ENCODE measurements around the gene DDX39B. TPM values are rescaled to one million over a fixed set of nuclear protein-coding genes. Genes with fewer than 3 reads are reported as not detected.
"Not testable (repeated sequence)": the region's sequence is repeated elsewhere in the genome, so short reads cannot be mapped to it uniquely, and the experiment has no call there.

DDX39B gene
- total and polyA plus RNA-seq, 7 experiments from 2014 or later: 106 to 761 (median 506) TPM

DNA sequence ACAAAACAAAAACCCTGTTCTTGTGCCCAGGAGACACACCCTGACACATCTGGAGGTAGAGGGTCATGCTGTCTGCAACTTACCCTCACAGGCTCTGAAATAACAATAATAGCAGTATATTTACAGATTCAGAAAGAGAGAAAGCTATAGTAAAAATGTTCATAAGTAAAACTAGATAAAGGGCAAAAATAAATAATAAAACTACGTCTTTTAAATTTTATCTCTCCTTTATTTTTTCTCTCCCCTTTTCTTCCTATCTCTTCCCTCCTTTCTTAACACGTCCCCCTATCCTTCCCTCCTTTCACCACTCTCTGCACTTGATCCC is 48.3 kb downstream of the DDX39B start:
- ChIA-PET POLR2A (interaction anchor here (0.7 to 7.8 kb wide), 4 partner anchors 9 to 87 kb away, joined by 3 to 77 read pairs (median 20); partner anchors contain the start of genes DDX39B and LTB), CTCF (interaction anchor here (0.5 to 4.2 kb wide), 8 partner anchors 10 to 369 kb away, joined by 3 to 35 read pairs (median 6); partner anchors contain the start of genes DDX39B, LTB, NCR3 and NEU1)
- not testable (repeated sequence) for DNase-seq; H3K27me3 Mint-ChIP-seq; H3K9me3 Mint-ChIP-seq; H3K27me3 ChIP-seq (ENCODE audit: control insufficient read depth in 2 of 2, insufficient read depth in 2 of 2, low read length in 2 of 2); ATAC-seq; H3K9me3 ChIP-seq (ENCODE audit: control insufficient read depth in 2 of 3, low read length in 3 of 3); H3K36me3 ChIP-seq (ENCODE audit: control insufficient read depth in 2 of 3, insufficient read depth in 3 of 3, low read length in 3 of 3)
- Mint-ChIP-seq H3K4me3 (peak overlapping the region; percentile 78 to 93 (median 88)), H3K27ac (peak overlapping the region; percentile 36 to 98 (median 87)), H3K4me1 (peaks cover 37 to 55% (median 45%) of the 10 kb centered on the region in 7 donors), H3K36me3 (peaks cover 0 to 16% (median 0%) of the 10 kb centered on the region in 5 donors)
- Histone ChIP-seq H3K4me3 (ENCODE audit: low read length) (peak overlapping the region; percentile 87), H3K27ac (ENCODE audit: low read depth, low read length) (peak overlapping the region; percentile 81), H3K4me1 (ENCODE audit: control insufficient read depth in 2 of 2, insufficient read depth in 2 of 2, low read length in 2 of 2) (peaks cover 17 to 24% of the 10 kb centered on the region in 2 donors)
- intact Hi-C loops (cut with micrococcal nuclease): loop anchor here (1.0 to 10.0 kb wide), 8 partner anchors 87 to 701 kb away; partner anchors contain the start of genes CSNK2B (in 1 of the 2), GPSM3 (in 1 of the 2), LY6G5B (in 1 of the 2) and MICA (in 1 of the 2)

DNA sequence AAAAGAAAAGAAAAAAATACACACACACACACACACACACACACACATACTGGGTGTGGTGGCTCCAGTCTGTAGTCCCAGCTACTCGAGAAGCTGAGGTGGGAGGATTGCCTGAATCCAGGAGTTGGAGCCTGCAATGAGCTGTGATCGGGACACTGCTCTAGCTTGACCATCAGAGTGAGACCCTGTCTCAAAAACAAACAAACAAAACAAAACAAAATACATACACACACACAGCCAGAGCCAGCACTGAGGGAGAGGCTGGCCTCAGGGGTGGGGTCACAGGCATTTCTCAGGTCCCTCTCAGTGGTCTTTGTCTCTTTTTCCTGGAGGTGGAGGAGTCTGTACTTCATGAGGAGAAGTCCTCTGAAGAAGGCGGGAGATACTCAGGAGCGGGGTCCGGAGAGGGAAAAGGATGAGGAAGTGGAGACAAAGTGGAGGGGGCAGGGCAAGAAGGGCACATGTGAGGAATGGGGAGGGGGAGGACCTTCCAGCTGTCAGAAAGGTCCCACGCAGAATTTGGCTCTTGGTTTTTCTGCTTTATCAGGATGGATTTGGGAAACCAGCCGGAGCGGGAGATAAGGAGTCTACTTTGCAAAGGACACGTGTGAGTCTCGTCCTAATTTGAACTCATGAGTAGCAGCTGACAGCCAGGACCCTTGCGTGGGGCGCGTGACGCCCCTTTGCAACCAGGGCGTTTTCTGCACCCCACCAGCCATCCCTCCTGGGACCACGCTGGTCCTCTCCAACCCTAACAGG is 51.5 kb downstream of the DDX39B start:
- Histone ChIP-seq H3K9me3 (ENCODE audit: control insufficient read depth in 2 of 3, low read length in 3 of 3) (no peaks in the 10 kb centered on the region), H3K4me3 (ENCODE audit: low read length) (no peak overlapping the region), H3K27ac (ENCODE audit: low read depth, low read length) (no peak overlapping the region), H3K4me1 (ENCODE audit: control insufficient read depth in 2 of 2, insufficient read depth in 2 of 2, low read length in 2 of 2) (peaks cover 5 to 9% of the 10 kb centered on the region in 2 donors), H3K27me3 (ENCODE audit: control insufficient read depth in 2 of 2, insufficient read depth in 2 of 2, low read length in 2 of 2) (no peaks in the 10 kb centered on the region), H3K36me3 (ENCODE audit: control insufficient read depth in 2 of 3, insufficient read depth in 3 of 3, low read length in 3 of 3) (peaks cover 0 to 8% (median 0%) of the 10 kb centered on the region in 3 experiments)
- H3K4me1 Mint-ChIP-seq: peaks cover 16 to 35% (median 19%) of the 10 kb centered on the region in 7 donors
- H3K9me3 Mint-ChIP-seq: no peaks in the 10 kb centered on the region
- POLR2A ChIA-PET: interaction anchor here (0.6 to 1.3 kb wide), 2 partner anchors 51 to 107 kb away, joined by 3 to 5 read pairs; no protein-coding TSS in a partner anchor
- ATAC-seq (no peak), DNase-seq (no peak)
- peaks cover 0 to 14% (median 0%) of the 10 kb centered on the region in 5 donors for H3K36me3 Mint-ChIP-seq
- intact Hi-C loops (cut with micrococcal nuclease): loop anchor here (5.0 to 10.0 kb wide), 5 partner anchors 177 to 705 kb away; partner anchors contain the start of genes CSNK2B (in 1 of the 2), GPSM3 (in 1 of the 2), LY6G5B (in 1 of the 2) and NEU1 (in 1 of the 2)
- peak overlapping the region in 4 of 9 donors; percentile 21 to 64 (median 48) for H3K27ac Mint-ChIP-seq
- peak overlapping the region in 2 of 10 donors; percentile 30 to 47 for H3K4me3 Mint-ChIP-seq
- H3K27me3 Mint-ChIP-seq: no peaks in the 10 kb centered on the region
- CTCF ChIA-PET: interaction anchor here (1.4 kb wide), 1 partner anchor 93 kb away, joined by 7 read pairs; no protein-coding TSS in a partner anchor

DNA sequence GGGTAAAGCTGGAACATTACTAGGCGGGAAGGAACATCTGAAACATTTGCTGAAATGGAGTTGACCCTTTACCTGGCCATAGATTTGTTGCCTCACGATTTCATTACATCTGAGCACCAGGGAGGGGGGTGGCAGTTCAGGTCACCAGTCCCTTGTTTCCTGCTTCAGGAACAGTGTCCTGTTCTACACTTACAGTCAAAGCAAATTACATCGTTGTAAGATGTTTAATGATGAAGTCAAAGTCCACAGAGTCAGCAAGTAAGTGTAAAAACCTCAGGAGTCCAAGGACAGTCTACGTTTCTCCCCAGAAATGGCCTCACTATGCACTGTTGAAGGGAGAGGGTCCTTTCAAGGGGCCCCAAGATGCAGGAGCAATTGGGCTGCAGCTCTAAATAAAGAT is 52.7 kb downstream of the DDX39B start:
- ChIA-PET CTCF (interaction anchor here (1.4 kb wide), 1 partner anchor 94 kb away, joined by 7 read pairs; no protein-coding TSS in a partner anchor), POLR2A (interaction anchor here (0.6 to 1.3 kb wide), 3 partner anchors 15 to 67 kb away, joined by 3 read pairs; no protein-coding TSS in a partner anchor)
- H3K4me3 Mint-ChIP-seq: no peak overlapping the region
- Histone ChIP-seq H3K9me3 (ENCODE audit: control insufficient read depth in 2 of 3, low read length in 3 of 3) (no peaks in the 10 kb centered on the region), H3K27ac (ENCODE audit: low read depth, low read length) (no peak overlapping the region), H3K36me3 (ENCODE audit: control insufficient read depth in 2 of 3, insufficient read depth in 3 of 3, low read length in 3 of 3) (peaks cover 0 to 4% (median 0%) of the 10 kb centered on the region in 3 experiments), H3K27me3 (ENCODE audit: control insufficient read depth in 2 of 2, insufficient read depth in 2 of 2, low read length in 2 of 2) (no peaks in the 10 kb centered on the region), H3K4me3 (ENCODE audit: low read length) (no peak overlapping the region), H3K4me1 (ENCODE audit: control insufficient read depth in 2 of 2, insufficient read depth in 2 of 2, low read length in 2 of 2) (peaks cover 4 to 9% of the 10 kb centered on the region in 2 donors)
- peaks cover 15 to 32% (median 16%) of the 10 kb centered on the region in 7 donors for H3K4me1 Mint-ChIP-seq
- H3K27ac Mint-ChIP-seq: no peak overlapping the region
- H3K27me3 Mint-ChIP-seq: no peaks in the 10 kb centered on the region
- H3K36me3 Mint-ChIP-seq: peaks cover 0 to 10% (median 0%) of the 10 kb centered on the region in 5 donors
- intact Hi-C loops (cut with micrococcal nuclease): no loop called here
- ATAC-seq (no peak), DNase-seq (no peak)
- no peaks in the 10 kb centered on the region for H3K9me3 Mint-ChIP-seq

GRCh38 chr6:31487674-31488073 is 54.1 kb downstream of the DDX39B start:
- intact Hi-C loops (cut with micrococcal nuclease); H3K36me3 Mint-ChIP-seq; H3K4me3 ChIP-seq (ENCODE audit: low read length); H3K4me1 ChIP-seq (ENCODE audit: control insufficient read depth in 2 of 2, insufficient read depth in 2 of 2, low read length in 2 of 2); H3K27me3 ChIP-seq (ENCODE audit: control insufficient read depth in 2 of 2, insufficient read depth in 2 of 2, low read length in 2 of 2); DNase-seq; H3K4me3 Mint-ChIP-seq; CTCF ChIA-PET; H3K36me3 ChIP-seq (ENCODE audit: control insufficient read depth in 2 of 3, insufficient read depth in 3 of 3, low read length in 3 of 3); H3K9me3 ChIP-seq (ENCODE audit: control insufficient read depth in 2 of 3, low read length in 3 of 3); H3K27ac Mint-ChIP-seq; H3K9me3 Mint-ChIP-seq; H3K27me3 Mint-ChIP-seq; H3K27ac ChIP-seq (ENCODE audit: low read depth, low read length); ATAC-seq: not testable (repeated sequence)
- POLR2A ChIA-PET: interaction anchor here (2.0 kb wide), 1 partner anchor 54 kb away, joined by 5 read pairs; the partner anchor contains the start of gene DDX39B
- H3K4me1 Mint-ChIP-seq: peaks cover 6 to 23% (median 8%) of the 10 kb centered on the region in 7 donors

GRCh38 chr6:31486065-31486837 is 55.6 kb downstream of the DDX39B start:
- intact Hi-C loops (cut with micrococcal nuclease): not testable (repeated sequence)

DNA sequence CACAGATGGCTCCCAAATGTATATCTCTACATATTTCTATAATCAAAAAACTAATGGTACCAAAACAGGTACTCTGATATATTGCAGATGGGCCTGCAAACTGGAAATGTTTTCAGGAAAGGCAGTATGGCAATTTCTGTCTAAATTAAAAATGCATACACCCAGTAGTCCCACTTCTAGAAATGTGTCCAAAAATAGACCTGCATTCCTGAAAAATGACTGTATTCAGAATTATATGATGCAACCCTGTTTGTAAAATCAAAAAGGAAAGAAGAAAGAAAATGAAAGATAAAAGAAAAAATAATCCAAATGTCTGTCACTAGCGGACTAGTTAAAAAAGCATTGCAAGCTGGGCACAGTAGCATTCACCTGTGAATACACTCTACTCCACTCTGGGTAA is 56.7 kb downstream of the DDX39B start:
- intact Hi-C loops (cut with micrococcal nuclease): no loop called here
- Histone ChIP-seq H3K4me1 (ENCODE audit: control insufficient read depth in 2 of 2, insufficient read depth in 2 of 2, low read length in 2 of 2) (no peaks in the 10 kb centered on the region), H3K27ac (ENCODE audit: low read depth, low read length) (no peak overlapping the region), H3K36me3 (ENCODE audit: control insufficient read depth in 2 of 3, insufficient read depth in 3 of 3, low read length in 3 of 3) (no peaks in the 10 kb centered on the region), H3K9me3 (ENCODE audit: control insufficient read depth in 2 of 3, low read length in 3 of 3) (no peaks in the 10 kb centered on the region), H3K27me3 (ENCODE audit: control insufficient read depth in 2 of 2, insufficient read depth in 2 of 2, low read length in 2 of 2) (no peaks in the 10 kb centered on the region), H3K4me3 (ENCODE audit: low read length) (no peak overlapping the region)
- Mint-ChIP-seq H3K9me3 (no peaks in the 10 kb centered on the region), H3K4me1 (peaks cover 0 to 9% (median 0%) of the 10 kb centered on the region in 7 donors), H3K27me3 (no peaks in the 10 kb centered on the region), H3K27ac (no peak overlapping the region), H3K4me3 (no peak overlapping the region), H3K36me3 (peaks cover 0 to under 1% (median 0%) of the 10 kb centered on the region in 5 donors)
- ATAC-seq (no peak), DNase-seq (no peak)
- ChIA-PET POLR2A (no interaction called here), CTCF (no interaction called here)

More at GRCh38 chr6:31486065-31486837, 55.6 kb downstream of the DDX39B start:
- POLR2A ChIA-PET: interaction anchor here (2.0 kb wide), 1 partner anchor 55 kb away, joined by 5 read pairs; the partner anchor contains the start of gene DDX39B
- peak; percentile 34 for ATAC-seq
- H3K4me3 Mint-ChIP-seq; H3K27me3 Mint-ChIP-seq; H3K9me3 ChIP-seq (ENCODE audit: control insufficient read depth in 2 of 3, low read length in 3 of 3); H3K27ac Mint-ChIP-seq; H3K27me3 ChIP-seq (ENCODE audit: control insufficient read depth in 2 of 2, insufficient read depth in 2 of 2, low read length in 2 of 2); H3K4me3 ChIP-seq (ENCODE audit: low read length); H3K36me3 Mint-ChIP-seq; H3K9me3 Mint-ChIP-seq; DNase-seq; CTCF ChIA-PET; H3K27ac ChIP-seq (ENCODE audit: low read depth, low read length); H3K36me3 ChIP-seq (ENCODE audit: control insufficient read depth in 2 of 3, insufficient read depth in 3 of 3, low read length in 3 of 3); H3K4me1 ChIP-seq (ENCODE audit: control insufficient read depth in 2 of 2, insufficient read depth in 2 of 2, low read length in 2 of 2): not testable (repeated sequence)
- peaks cover 0 to 17% (median 0%) of the 10 kb centered on the region in 7 donors for H3K4me1 Mint-ChIP-seq
